ENCODE results near the gene EVA1A. TPM values are rescaled to one million over a fixed set of nuclear protein-coding genes. Genes with fewer than 3 reads are reported as not detected.

Gene EVA1A
- total and polyA plus RNA-seq, 2 of the 8 experiments (the other 6 are each of a cell fraction or from before 2014, with no cell fraction given), result 2.4 to 4.3 TPM

DNA sequence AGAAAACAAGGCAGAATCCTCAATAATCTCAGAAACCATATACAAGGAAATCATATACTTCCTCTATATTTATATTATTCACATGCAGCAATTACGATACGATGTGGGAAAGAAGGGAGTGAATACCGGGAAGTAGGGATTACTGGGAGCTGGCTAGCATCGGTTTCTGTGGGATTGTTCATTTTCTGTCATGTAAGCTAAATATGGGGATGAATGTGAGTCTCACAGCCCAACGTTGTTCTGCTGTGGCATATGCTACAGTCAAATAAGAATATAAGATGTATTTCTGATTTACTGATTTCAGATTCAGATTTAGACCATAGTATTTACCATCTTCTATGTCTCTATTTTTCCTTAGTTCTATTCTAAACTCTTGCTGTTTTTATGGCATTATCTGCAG is 113.6 kb downstream of the EVA1A start:
- no peak overlapping the region for H4K8ac ChIP-seq (ENCODE audit: extremely low read depth, insufficient read depth, low read length)
- no peak overlapping the region for H3K14ac ChIP-seq (ENCODE audit: insufficient read length)
- no peaks in the 10 kb centered on the region for H3K79me1 ChIP-seq (ENCODE audit: low read depth, low read length)
- CTCF ChIA-PET (ENCODE audit: partially characterized antibody), result interaction anchor here (1.2 to 2.2 kb wide), 3 partner anchors 18 to 25 kb away, joined by 4 to 5 read pairs (median 5); no protein-coding TSS in a partner anchor
- H2BK120ac ChIP-seq (replicated peaks; ENCODE audit: low read depth, low read length), result no peak overlapping the region
- H2BK5ac ChIP-seq (ENCODE audit: low read depth, low read length), result no peak overlapping the region
- H3K27ac ChIP-seq (ENCODE audit: low read depth, low read length), result no peak overlapping the region
- no peaks in the 10 kb centered on the region for H3K4me1 ChIP-seq (replicated peaks in 1 of 4; ENCODE audit: control insufficient read depth in 3 of 4, insufficient read depth in 4 of 4, low read length in 3 of 4)
- POLR2A ChIA-PET (ENCODE audit: partially characterized antibody), result no interaction called here
- H3K27me3 ChIP-seq (replicated peaks in 1 of 4; ENCODE audit: control insufficient read depth in 3 of 4, extremely low read depth in 1 of 4, insufficient read depth in 3 of 4, low read length in 3 of 4), result no peaks in the 10 kb centered on the region
- 97% methylated on average over 5 of the region's 5 CpGs; no CpG with 5 or more reads in 1 of the 2 experiments for WGBS, 2 experiments (ENCODE audit: extremely low coverage in 1 of 2, insufficient coverage in 1 of 2, insufficient read length in 1 of 2, insufficient replicate concordance in 2 of 2, low coverage in 1 of 2, low lambda C conversion rate in 2 of 2, missing lambda C conversion rate in 1 of 2)
- H3K4ac ChIP-seq (replicated peaks; ENCODE audit: insufficient read length, low read depth, low read length), result no peak overlapping the region
- H2BK12ac ChIP-seq (ENCODE audit: low read depth, low read length), result no peak overlapping the region
- no peaks in the 10 kb centered on the region for H3K79me2 ChIP-seq (ENCODE audit: control insufficient read depth in 1 of 2, insufficient read depth in 2 of 2, low read length in 2 of 2)
- no peak overlapping the region for H4K91ac ChIP-seq (replicated peaks; ENCODE audit: insufficient read length, low read length)
- TF ChIP-seq ATF3 (IDR thresholded peaks at IDR 0.05; ENCODE audit: insufficient read depth, low read depth, low read length), result no peak
- no peak for TF ChIP-seq TAF1 (IDR thresholded peaks at IDR 0.05; ENCODE audit: low read depth, low read length)
- TF ChIP-seq KDM4A (IDR thresholded peaks at IDR 0.05; ENCODE audit: low read depth, low read length, severe bottlenecking), result no peak
- no peak for TF ChIP-seq CHD1 (IDR thresholded peaks at IDR 0.05; ENCODE audit: low read depth, low read length)
- TF ChIP-seq CHD2 (IDR thresholded peaks at IDR 0.05; ENCODE audit: low read length), result no peak
- no peak for TF ChIP-seq SAP30 (IDR thresholded peaks at IDR 0.05; ENCODE audit: insufficient read depth, insufficient replicate concordance, low read length)
- TF ChIP-seq RBBP5 (IDR thresholded peaks at IDR 0.05; ENCODE audit: borderline replicate concordance, low read depth, low read length), result no peak
- FAIRE-seq, result no peak
- no peaks in the 10 kb centered on the region for H3K36me3 ChIP-seq (ENCODE audit: control insufficient read depth in 2 of 4, insufficient read depth in 4 of 4, low read length in 3 of 4)
- no peak overlapping the region for H3K4me2 ChIP-seq (ENCODE audit: insufficient read depth in 1 of 2, low read depth in 2 of 2, low read length in 2 of 2)
- no peak overlapping the region for H3K4me3 ChIP-seq (ENCODE audit: extremely low read depth in 1 of 4, insufficient read depth in 2 of 4, low read depth in 3 of 4, low read length in 4 of 4)
- no peaks in the 10 kb centered on the region for H4K20me1 ChIP-seq (replicated peaks in 1 of 2; ENCODE audit: control insufficient read depth in 1 of 2, insufficient read depth in 2 of 2, low read length in 2 of 2)
- H2AFZ ChIP-seq (ENCODE audit: low read length), result no peak overlapping the region
- no peak overlapping the region for H4K5ac ChIP-seq (ENCODE audit: insufficient read length, low read depth, low read length)
- no peak overlapping the region for H3K56ac ChIP-seq (replicated peaks; ENCODE audit: insufficient read length, low read depth, low read length)
- no peak overlapping the region for H3K18ac ChIP-seq (ENCODE audit: extremely low read depth, low read length)
- H3K9me3 ChIP-seq (ENCODE audit: insufficient read depth in 2 of 2, low read depth in 1 of 2, low read length in 1 of 2), result peaks cover 0 to 2% of the 10 kb centered on the region in 2 experiments; a peak in 2 of 4 replicates
- no peaks in the 10 kb centered on the region; the same call in 1 of the 2 replicates for H3K23me2 ChIP-seq (ENCODE audit: low read depth, low read length)
- H3K9ac ChIP-seq (replicated peaks in 1 of 4; ENCODE audit: extremely low read depth in 1 of 4, low read depth in 3 of 4, low read length in 3 of 4), result no peak overlapping the region
- H2BK20ac ChIP-seq (ENCODE audit: low read length), result no peak overlapping the region
- no peak overlapping the region for H2AK5ac ChIP-seq (ENCODE audit: low read depth, low read length)
- no peak overlapping the region for H2BK15ac ChIP-seq (ENCODE audit: low read length)
- H3K23ac ChIP-seq (ENCODE audit: insufficient read length), result no peak overlapping the region
- DNase-seq (ENCODE audit: low read depth in 1 of 2, low spot score in 2 of 2), result no peak

All from H1 (cell line).